GM18909 (cell line): Measurements from ENCODE around the gene RAB41.
"Not testable (repeated sequence)": the region's sequence is repeated elsewhere in the genome, so short reads cannot be mapped to it uniquely, and the experiment has no call there.

ENCODE experiments used
- ATAC-seq: cut with Tn5 transposase; IDR thresholded peaks from one replicate; pipeline ENCODE4 v1.9.1; 2021; ENCODE audit warnings: mild to moderate bottlenecking; ENCODE audit not compliant: unreplicated experiment, poor library complexity

The RAB41 gene

DNA sequence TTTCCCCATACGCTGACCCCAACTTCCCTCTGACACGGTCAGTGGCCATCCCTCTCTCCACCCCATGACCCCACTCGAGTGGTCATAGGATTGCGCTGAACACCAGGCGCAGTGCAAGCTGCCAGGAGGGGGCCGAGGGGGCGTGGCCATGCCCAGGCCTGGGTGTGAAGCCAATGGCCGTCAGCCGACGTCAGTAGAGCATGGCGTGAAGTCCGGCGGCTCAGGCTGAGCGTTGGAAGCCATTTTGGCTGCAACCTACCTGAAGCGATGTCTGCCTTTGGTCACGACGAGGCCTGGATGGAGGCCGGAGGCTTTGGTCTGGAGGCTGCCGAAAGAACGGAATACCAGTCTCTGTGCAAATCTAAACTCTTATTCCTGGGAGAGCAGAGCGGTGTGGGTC lies at the start of gene RAB41:
Gene RAB41, plus strand, starts transcription at position 222 of the 400 bp plus-strand sequence. Its CDS starts 46 bp downstream, at position 268.
- ATAC-seq: no peak

DNA sequence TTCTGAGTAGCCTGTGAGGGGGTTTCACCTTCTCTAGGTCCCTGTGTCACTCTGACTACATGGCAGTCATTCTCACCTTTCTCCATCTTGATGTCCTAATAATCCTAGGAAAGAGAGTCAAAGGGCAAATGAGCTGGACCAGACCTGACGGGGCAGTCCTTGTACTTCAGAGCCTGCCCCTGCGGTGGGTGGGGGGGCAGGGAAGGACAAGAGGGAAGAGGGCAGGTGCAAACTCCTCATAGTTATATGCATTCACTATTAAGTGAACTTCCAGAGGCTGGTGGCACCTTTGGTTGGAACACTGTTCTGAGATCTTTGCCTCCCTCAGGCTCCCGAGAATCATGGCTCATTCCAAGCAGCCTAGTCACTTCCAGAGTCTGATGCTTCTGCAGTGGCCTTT lies 47.6 kb upstream of the RAB41 start, which contains the start of gene AWAT1:
Gene AWAT1, plus strand, starts transcription at position 301 of the 400 bp plus-strand sequence. Its CDS starts 41 bp downstream, at position 342.
- ATAC-seq: no peak

DNA sequence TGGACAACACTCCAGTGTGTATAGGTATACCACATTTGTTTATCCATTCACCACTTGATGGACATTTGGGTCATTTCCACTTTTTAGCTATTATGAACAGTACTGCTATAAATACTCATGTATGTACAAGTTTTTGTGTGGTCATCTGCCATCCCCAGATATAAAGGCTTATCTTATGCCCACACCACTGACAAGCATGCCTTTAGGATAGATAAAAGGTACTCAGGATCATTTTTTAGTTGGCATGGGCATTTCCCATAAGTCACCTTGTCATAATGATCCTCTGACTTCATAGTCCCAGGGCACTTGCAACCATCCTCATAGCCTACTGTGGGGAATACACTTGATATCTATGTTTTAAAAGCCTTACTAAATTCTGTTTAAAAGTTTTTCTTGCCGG lies 41.2 kb upstream of the RAB41 start:
- no peak for ATAC-seq

DNA sequence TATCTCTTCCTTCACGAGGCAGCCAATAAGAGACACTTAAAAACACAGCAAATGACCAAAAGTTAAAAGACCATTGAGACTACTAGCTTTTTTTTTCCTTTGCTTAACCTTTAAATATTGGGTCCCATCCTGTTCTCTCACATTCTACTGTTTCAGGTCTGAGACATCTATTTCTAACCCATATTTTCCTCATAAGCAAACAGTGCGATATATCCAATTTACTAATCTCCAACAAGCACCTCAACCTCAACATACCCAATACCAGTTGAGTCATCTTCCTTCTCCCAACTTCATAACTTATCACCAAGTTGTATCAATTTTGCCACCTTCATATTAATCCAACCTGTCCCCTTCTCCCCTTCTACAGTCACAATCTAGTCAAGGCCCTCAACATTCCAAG lies 40.5 kb upstream of the RAB41 start:
- no peak for ATAC-seq

DNA sequence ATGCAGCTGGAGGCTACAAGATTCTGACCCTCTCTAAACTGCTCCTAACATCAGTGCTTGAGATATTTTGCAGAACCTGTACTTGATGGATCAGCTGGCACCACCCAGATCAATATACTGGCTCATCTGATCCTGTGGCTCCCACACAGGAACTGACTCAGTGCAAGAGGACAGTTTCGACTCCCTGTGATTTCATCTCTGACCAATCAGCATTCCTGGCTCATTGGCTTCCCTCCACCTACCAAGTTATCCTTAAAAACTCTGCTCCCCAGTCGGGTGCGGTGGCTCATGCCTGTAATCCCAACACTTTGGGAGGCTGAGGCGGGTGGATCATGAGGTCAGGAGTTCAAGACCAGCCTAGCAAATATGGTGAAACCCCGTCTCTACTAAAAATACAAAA lies 38.4 kb upstream of the RAB41 start:
- ATAC-seq: not testable (repeated sequence)

DNA sequence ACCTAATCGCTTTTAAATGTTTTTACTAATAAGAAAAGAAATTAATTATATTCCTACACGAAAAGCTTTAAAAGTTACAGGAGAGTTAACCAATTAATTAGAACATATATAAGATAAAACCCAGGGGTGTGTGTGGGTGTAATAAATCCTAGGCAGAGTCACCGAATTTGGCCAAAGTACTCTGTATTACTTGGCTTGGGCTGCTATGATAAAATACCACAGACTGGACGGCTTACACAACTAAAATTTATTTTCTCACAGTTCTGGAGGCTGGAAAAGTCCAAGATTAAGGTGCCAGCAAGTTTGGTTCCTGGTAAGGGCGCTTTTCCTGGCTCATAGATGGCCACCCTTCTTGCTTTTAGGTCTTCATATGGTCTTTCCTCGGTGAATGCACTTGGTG lies 37.1 kb upstream of the RAB41 start:
- ATAC-seq: no peak

DNA sequence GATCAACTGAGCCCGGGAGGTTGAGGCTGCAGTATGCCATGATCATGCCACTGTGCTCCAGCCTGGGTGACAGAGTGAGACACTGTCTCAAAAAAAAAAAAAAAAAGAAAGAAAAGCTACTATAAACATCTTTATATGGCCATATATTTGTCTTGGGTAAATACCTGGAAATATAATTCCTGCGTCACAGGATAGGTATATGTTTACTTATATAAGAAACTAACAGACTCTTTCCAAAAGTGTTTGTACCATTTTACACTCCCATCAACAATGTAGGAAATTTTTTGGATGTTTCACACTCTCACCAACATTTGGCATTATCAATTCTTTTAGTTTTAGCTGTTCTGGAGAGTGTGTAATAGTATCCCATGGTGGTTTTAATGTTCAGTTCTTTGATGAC lies 34.7 kb upstream of the RAB41 start:
- ATAC-seq: no peak

DNA sequence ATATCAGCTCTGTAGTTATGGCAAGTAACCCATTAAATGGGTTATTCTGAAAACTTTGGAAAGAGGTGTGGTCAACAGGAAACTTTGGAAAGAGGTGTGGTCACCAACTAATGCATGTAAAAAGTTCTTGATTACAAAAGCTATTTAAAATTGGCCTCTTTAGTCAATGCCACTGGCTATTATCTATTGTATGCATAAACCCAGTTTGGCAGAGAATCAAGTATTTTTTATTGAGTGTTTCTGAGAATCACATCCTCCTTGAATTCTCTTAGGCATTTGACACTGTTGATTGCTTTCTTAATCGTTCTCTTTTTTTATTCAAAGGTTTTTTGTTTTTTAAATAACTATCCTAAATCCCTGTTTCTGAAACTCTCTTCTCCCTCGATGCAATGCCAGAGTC lies 29.5 kb upstream of the RAB41 start:
- no peak for ATAC-seq

DNA sequence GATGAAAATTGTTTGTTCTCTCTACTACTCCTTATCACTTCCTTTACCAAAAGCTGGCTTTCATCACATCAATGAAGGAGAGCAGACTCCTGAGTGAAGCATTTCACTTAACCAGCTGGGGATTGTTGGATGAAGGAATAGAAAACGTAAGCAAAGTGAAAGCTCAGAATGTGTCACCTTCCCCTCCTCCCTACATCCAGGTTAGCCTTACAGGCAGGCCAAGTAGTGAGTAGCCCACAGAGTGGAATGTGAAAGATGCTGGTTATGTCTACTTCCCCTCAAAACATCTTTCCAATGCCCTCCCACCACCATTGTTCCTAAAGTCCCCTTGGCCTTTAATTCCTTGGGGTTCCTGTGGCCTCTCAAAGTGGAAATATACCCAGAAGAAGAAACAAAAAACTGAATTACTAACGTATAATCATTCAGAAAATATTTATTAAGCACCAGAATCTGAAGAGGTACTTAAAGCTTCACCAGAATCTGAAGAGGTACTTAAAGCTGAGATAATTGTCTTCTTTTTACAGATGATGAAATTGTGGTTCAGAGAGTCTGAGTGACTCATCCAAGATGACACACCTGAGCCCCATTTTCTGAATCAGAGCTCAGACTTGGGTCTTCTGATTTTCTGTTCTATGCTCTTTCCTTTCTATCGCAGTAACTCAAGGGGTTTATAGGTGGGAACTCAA lies 28.5 kb upstream of the RAB41 start:
- no peak for ATAC-seq

DNA sequence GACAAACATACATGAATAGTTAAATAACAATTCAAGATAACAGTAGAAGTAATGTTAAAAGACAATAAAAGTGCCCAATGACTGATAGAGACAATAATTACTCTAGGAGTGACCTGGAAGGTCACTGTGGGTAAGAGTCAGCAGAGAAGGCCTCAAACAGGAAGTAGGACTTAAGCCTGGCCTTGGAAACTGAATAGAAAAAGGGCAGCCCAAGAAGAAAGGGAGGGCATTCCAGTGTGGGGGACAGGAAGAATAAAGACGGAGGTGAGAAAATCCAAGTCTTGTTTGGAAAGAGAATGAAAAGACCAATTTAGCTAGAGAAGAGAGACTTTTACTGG lies 27.9 kb upstream of the RAB41 start:
- ATAC-seq: no peak

DNA sequence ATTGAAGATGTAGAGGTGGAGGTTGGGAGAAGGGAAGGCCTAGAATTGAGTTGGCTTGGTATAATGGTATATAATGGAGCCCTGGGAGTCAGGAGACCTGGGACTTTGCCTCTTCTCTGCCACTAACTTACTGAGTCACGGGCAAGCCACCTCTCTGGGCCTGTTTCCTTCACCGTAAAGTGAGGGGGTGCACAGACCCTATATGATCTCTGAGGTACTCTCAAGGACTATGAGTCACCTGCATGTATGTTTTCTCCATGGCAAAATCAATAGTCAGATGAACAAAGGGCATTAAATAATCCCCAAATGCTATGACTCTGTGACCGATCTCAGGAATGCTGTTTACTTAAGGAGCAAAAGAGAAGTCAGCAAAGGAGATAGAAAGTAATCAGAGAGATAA lies 27.1 kb upstream of the RAB41 start:
- no peak for ATAC-seq

DNA sequence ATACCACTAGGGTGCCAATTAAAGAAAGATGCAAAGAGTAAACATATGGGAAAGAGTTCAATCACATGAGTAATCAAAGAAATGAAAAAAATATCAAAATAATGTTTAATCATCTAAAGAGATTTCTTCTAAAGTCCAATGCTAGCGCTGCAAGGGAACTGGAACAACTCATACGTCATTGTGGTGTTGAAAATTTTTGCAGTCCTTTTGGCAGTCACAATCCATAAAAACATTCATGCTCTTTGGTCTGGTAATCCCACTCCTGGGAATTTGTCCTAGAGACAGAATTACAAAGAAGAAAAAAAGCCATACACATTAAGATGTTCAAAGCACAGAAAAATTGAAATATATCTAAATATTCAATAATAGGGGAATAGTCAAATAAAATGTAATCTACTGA lies 26.5 kb upstream of the RAB41 start:
- no peak for ATAC-seq

DNA sequence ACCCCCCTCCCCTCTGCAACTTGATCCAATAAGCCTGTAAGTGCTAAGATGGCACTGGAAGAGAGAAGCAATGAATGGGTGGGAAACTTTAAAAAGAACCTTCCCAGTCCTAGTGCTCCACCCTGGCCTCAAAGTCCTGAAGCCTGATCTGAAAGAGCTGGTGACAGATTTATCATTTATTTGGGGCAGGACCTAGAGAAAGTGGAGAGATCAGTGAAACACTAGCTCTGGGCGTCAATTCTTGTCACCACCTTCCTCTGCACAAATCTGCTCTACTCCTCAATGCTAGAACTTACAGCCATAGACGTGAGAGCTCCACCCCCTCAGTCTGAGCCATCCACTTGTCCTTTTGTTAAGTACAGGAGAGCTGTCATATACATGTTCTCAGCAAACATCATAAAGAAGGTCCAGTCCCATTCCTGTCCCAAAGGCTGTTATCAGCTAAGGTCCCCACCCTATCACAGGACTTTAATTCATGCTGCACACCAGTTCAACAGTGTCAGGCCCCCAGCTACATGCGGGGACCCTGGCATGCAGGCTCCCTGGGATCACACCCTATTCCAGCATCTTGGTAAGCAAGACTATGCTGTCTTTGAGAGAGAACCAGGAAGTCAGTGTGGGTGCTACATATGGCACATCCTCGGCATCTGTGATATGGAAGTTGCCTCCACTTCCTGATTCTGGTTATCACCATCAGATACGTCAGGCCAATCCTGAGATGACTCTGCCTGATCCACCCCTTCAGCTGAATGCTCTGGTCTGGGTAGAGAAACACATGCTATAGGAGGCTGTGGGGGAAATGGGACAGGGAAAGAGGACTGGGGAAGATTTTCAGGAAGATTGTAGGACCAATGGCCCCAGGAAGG lies 24.3 kb upstream of the RAB41 start:
- no peak for ATAC-seq

DNA sequence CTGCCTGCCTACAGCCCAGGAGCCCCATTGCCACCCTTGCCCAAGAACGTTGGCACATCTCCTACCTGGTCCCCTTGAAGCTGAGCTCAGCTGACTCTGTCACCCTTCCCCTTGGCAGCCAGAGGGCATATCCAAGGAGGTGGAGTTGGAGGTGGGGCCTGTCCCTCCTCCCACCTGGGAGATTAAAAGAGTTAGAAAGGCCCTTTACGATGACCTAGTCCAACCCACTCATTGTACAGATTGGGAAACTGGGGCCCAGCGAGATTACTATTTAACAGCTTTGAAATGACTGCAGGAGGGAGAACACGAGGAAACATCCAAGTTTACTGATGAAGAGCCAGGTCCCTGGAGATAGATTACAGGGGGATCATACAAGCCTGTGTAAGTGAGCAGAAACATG lies 21.9 kb upstream of the RAB41 start, which contains the start of gene P2RY4:
Gene P2RY4, minus strand, starts transcription at position 101 of the 400 bp plus-strand sequence. CDS start 580 bp downstream, outside the sequence.
- ATAC-seq: no peak

DNA sequence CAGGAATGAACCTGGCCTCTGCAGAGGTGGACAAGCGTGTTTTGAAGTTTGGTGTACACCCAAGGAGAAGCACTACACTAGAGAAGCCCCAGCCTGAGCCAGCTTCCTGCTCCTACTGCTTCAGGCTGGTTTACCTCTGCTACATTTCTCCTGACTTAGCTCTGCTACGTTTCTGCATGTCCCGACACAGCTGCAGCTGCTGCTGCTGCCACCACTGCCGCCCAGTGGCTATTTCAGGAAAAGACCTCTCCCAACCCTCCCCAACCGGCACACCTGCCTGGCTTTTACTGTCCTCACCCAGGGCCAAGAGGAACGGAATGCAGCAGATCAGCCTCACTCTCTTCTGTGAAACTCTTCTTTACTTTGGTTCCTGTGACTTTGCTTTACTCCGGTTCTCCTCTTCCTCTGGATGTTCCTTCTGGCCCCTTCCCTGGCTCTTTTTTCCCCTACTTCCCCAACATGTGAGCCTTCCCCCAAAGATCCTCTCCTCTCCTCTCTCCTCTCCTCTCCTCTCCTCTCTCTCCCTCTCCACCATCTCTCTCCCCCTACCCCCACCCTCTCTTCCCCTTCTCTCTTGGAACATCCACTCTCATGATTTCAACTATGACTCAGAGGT lies 18.9 kb upstream of the RAB41 start:
- peak; percentile 77 for ATAC-seq

DNA sequence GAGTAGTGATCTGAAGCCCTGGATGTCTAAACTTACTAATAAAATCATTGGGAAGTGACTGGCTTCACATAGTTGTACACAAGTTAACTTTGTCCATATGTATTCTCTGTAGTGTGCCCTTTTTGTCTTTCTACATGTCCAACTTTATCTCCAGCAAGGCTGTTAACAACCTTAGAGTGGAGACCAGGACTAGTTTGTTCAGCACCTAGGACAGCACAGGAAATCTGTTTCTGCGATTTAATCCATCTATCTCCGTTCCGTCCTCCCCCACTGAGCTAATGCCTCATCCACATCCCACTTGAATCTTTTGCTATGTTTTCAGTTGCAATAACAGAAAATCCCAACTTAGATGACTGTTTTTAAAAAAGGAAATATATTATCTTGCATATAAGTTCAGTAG lies 17.2 kb upstream of the RAB41 start:
- ATAC-seq: no peak

DNA sequence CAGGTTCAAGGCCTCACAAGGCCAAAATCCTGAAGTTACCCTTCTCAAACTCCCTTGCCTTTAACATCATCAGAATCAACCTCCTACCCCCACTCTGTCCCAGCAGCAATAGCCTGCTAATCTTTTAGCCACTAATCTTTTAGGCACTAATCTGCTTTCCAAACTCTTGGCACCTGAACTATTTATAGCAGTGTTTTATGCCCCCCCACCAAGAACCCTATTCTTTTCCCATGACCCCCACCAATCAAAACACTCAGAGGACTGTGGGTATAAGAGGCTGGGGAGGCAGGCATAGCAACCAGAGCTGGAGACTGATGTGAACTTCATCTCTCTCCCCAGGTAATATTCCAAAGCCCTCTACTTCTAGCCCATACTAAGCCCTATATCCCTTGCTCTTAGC lies 13.9 kb upstream of the RAB41 start, which contains the start of gene ARR3:
Gene ARR3, plus strand, starts transcription at position 301 of the 400 bp plus-strand sequence. CDS start 1,052 bp downstream, outside the sequence.
- no peak for ATAC-seq

DNA sequence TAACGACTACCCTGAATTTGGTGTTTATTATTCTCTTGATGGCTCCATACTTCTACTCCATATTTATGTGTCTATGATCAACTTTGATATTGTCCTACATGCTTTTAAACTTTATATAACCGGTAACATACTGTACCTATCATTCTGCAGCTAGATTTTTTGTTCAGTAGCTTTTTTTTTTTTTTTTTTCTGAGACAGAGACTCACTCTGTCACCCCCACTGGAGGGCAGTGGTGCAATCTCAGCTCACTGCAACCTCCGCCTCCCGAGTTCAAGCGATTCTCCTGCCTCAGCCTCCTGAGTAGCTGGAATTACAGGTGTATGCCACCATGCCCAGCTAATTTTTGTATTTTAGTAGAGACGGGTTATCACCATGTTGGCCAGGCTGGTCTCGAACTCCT lies 7.9 kb upstream of the RAB41 start:
- not testable (repeated sequence) for ATAC-seq

DNA sequence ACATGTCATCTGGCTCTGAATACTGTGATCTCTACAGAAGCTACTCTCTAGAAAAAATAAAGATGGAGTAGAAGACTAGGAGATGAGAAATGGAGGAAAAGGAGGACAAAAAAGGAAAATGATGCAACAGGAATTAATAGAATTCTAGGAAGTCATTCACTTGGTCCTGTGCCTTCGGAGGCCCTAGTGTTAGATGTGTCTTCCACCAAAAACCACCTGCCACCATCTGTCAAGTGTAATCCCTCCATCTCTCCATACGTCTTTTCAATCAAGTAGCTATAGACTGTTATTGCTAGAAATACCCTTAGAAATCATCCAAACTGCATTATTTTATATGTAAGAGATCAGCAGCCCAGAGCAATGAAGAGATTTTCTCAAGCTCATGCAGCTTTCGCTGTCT lies 2.9 kb upstream of the RAB41 start:
- ATAC-seq: no peak

DNA sequence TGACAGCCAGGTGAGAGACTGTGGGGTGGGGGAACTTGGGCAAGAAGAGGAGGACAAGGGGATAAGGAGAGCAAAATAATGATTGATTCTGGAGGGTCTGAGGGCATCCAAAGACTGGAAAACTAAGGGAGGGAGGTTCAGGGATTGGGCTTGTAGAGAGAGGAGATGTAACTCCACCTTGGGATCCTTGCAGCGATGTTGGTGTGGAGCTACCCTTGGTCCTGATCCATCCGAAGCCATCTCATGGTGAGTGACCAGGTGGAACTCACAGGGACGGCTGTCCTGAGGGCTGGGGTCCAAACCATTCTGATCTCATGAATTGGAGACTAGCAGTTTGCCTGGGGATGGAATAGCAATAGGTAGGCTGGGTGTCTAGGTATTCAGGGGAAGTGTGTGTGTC lies 1.4 kb upstream of the RAB41 start:
- no peak for ATAC-seq

DNA sequence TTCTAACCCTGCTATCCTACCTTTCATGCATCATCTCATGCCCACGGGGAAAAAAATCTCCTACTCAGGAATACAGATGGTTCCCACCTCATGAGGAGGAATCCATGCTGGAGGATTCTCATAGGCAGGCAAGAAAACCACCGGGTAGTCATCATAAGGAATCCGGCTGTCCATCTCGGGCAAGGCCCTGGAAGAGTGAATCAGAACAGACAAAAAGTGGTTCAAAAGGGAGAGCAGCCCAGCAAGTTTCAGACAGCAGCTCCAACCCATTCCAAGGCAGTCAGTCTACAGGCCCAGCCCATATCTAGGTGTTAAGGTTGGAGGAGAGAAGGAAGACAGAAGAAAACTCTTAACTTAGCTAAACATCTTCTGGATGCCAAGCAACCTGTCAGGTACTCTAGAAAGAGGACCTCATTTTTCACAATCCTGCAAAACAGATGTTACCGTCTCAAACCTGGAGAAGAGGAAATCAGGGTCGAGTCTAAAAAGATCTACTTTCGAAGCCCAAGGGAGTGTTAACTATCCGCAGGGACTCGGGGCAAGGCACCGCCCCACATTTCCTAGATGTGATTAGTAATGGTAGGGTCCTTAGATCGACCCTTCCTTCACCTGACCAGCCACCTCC lies 7.3 kb downstream of the RAB41 start:
- no peak for ATAC-seq
